Effector memory CD8-positive, alpha-beta T cell (primary cell): ENCODE measurements around the gene SULT1E1.

Source experiments
- ATAC-seq: fragments of 150-1000 bp; cut with Tn5 transposase; replicated peaks from 2 replicates; pipeline ENCODE4 v1.10.0; 2021; ENCODE audit warnings: mild to moderate bottlenecking, moderate library complexity
- DNase-seq, 3 experiments: peaks; one replicate each; pipeline ENCODE4 v3.0.0; 2021
- H3K27ac Mint-ChIP-seq, 2 donors: one replicate each; pipeline ENCODE4 v1.8.0; 2022; ENCODE audit warnings: mild to moderate bottlenecking in 2 of 2, mixed read lengths in 2 of 2, moderate library complexity in 2 of 2
- H3K27me3 Mint-ChIP-seq, 2 donors: one replicate each; pipeline ENCODE4 v1.8.0; 2022; ENCODE audit warnings: mixed read lengths in 2 of 2
- H3K36me3 Mint-ChIP-seq: one replicate; pipeline ENCODE4 v1.8.0; 2022; ENCODE audit warnings: mild to moderate bottlenecking, moderate library complexity, mixed read lengths; ENCODE audit not compliant: insufficient read depth
- H3K4me1 Mint-ChIP-seq, 2 donors: one replicate each; pipeline ENCODE4 v1.8.0; 2022; ENCODE audit warnings: low read depth in 2 of 2, mixed read lengths in 2 of 2
- H3K4me3 Mint-ChIP-seq, 2 donors: one replicate each; pipeline ENCODE4 v1.8.0; 2022; ENCODE audit warnings: mild to moderate bottlenecking in 2 of 2, mixed read lengths in 2 of 2, moderate library complexity in 2 of 2
- H3K9me3 Mint-ChIP-seq, 2 donors: one replicate each; pipeline ENCODE4 v1.8.0; 2022; ENCODE audit warnings: mixed read lengths in 2 of 2

Gene SULT1E1

GRCh38 chr4:69861756-69862155, 1.8 kb upstream of the SULT1E1 start:
- no peaks in the 10 kb centered on the region for H3K36me3 Mint-ChIP-seq
- H3K4me1 Mint-ChIP-seq = no peaks in the 10 kb centered on the region
- H3K27me3 Mint-ChIP-seq = no peaks in the 10 kb centered on the region
- DNase-seq = no peak
- H3K4me3 Mint-ChIP-seq = no peak overlapping the region
- no peak for ATAC-seq
- H3K27ac Mint-ChIP-seq = no peak overlapping the region
- H3K9me3 Mint-ChIP-seq = peaks cover 2 to 7% of the 10 kb centered on the region in 2 donors

GRCh38 chr4:69860521-69861298, 765 bp upstream of the SULT1E1 start:
- Mint-ChIP-seq H3K27ac (no peak overlapping the region), H3K4me1 (no peaks in the 10 kb centered on the region), H3K4me3 (no peak overlapping the region), H3K27me3 (no peaks in the 10 kb centered on the region), H3K9me3 (peaks cover under 1 to 2% of the 10 kb centered on the region in 2 donors), H3K36me3 (no peaks in the 10 kb centered on the region)
- ATAC-seq (no peak), DNase-seq (no peak)

- ATAC-seq (no peak), DNase-seq (no peak)
- peaks cover 0 to 2% of the 10 kb centered on the region in 2 donors for H3K9me3 Mint-ChIP-seq
- no peak overlapping the region for H3K4me3 Mint-ChIP-seq
- H3K36me3 Mint-ChIP-seq = no peaks in the 10 kb centered on the region
- no peak overlapping the region for H3K27ac Mint-ChIP-seq
- no peaks in the 10 kb centered on the region for H3K27me3 Mint-ChIP-seq
- H3K4me1 Mint-ChIP-seq = no peaks in the 10 kb centered on the region
Measured at GRCh38 chr4:69859140-69859685, 732 bp downstream of the SULT1E1 start.

- Mint-ChIP-seq H3K4me1 (no peaks in the 10 kb centered on the region), H3K27me3 (no peaks in the 10 kb centered on the region), H3K4me3 (no peak overlapping the region), H3K36me3 (no peaks in the 10 kb centered on the region), H3K27ac (no peak overlapping the region), H3K9me3 (no peaks in the 10 kb centered on the region)
- ATAC-seq (no peak), DNase-seq (no peak)
Measured at GRCh38 chr4:69858690-69859089, 1.3 kb downstream of the SULT1E1 start.

- H3K27me3 Mint-ChIP-seq = no peaks in the 10 kb centered on the region
- H3K36me3 Mint-ChIP-seq = no peaks in the 10 kb centered on the region
- H3K27ac Mint-ChIP-seq = no peak overlapping the region
- ATAC-seq (no peak), DNase-seq (no peak)
- H3K9me3 Mint-ChIP-seq = peaks cover 0 to 5% of the 10 kb centered on the region in 2 donors
- no peaks in the 10 kb centered on the region for H3K4me1 Mint-ChIP-seq
- H3K4me3 Mint-ChIP-seq = no peak overlapping the region
Measured at GRCh38 chr4:69855822-69856221, 4.1 kb downstream of the SULT1E1 start.

GRCh38 chr4:69849969-69850368, 10.0 kb downstream of the SULT1E1 start:
- H3K27ac Mint-ChIP-seq = no peak overlapping the region
- ATAC-seq (no peak), DNase-seq (no peak)
- H3K27me3 Mint-ChIP-seq = no peaks in the 10 kb centered on the region
- H3K4me3 Mint-ChIP-seq = no peak overlapping the region
- H3K4me1 Mint-ChIP-seq = no peaks in the 10 kb centered on the region
- H3K9me3 Mint-ChIP-seq = peaks cover 0 to 7% of the 10 kb centered on the region in 2 donors
- H3K36me3 Mint-ChIP-seq = no peaks in the 10 kb centered on the region

GRCh38 chr4:69849297-69849696, 10.6 kb downstream of the SULT1E1 start:
- Mint-ChIP-seq H3K4me1 (no peaks in the 10 kb centered on the region), H3K4me3 (no peak overlapping the region), H3K9me3 (peaks cover 0 to 7% of the 10 kb centered on the region in 2 donors), H3K27ac (no peak overlapping the region), H3K27me3 (no peaks in the 10 kb centered on the region), H3K36me3 (no peaks in the 10 kb centered on the region)
- DNase-seq (no peak), ATAC-seq (no peak)

GRCh38 chr4:69848028-69848427, 11.9 kb downstream of the SULT1E1 start:
- H3K4me1 Mint-ChIP-seq = no peaks in the 10 kb centered on the region
- no peaks in the 10 kb centered on the region for H3K36me3 Mint-ChIP-seq
- no peak for ATAC-seq
- no peak for DNase-seq
- no peak overlapping the region for H3K4me3 Mint-ChIP-seq
- no peak overlapping the region for H3K27ac Mint-ChIP-seq
- no peaks in the 10 kb centered on the region for H3K27me3 Mint-ChIP-seq
- peaks cover 0 to 7% of the 10 kb centered on the region in 2 donors for H3K9me3 Mint-ChIP-seq

- Mint-ChIP-seq H3K27ac (no peak overlapping the region), H3K9me3 (no peaks in the 10 kb centered on the region), H3K27me3 (no peaks in the 10 kb centered on the region), H3K4me3 (no peak overlapping the region), H3K4me1 (no peaks in the 10 kb centered on the region), H3K36me3 (no peaks in the 10 kb centered on the region)
- DNase-seq (no peak), ATAC-seq (no peak)
Measured at GRCh38 chr4:69843932-69844331, 16.0 kb downstream of the SULT1E1 start.

GRCh38 chr4:69843301-69843700, 16.6 kb downstream of the SULT1E1 start:
- Mint-ChIP-seq H3K27me3 (no peaks in the 10 kb centered on the region), H3K36me3 (no peaks in the 10 kb centered on the region), H3K4me3 (no peak overlapping the region), H3K9me3 (no peaks in the 10 kb centered on the region), H3K27ac (no peak overlapping the region), H3K4me1 (no peaks in the 10 kb centered on the region)
- DNase-seq = no peak
- ATAC-seq = no peak

GRCh38 chr4:69838977-69839376, 21.0 kb downstream of the SULT1E1 start:
- no peak for ATAC-seq
- H3K9me3 Mint-ChIP-seq = no peaks in the 10 kb centered on the region
- no peak overlapping the region for H3K4me3 Mint-ChIP-seq
- no peak overlapping the region for H3K27ac Mint-ChIP-seq
- no peaks in the 10 kb centered on the region for H3K36me3 Mint-ChIP-seq
- no peaks in the 10 kb centered on the region for H3K4me1 Mint-ChIP-seq
- no peak for DNase-seq
- H3K27me3 Mint-ChIP-seq = no peaks in the 10 kb centered on the region

GRCh38 chr4:69836287-69836686, 23.7 kb downstream of the SULT1E1 start:
- Mint-ChIP-seq H3K36me3 (no peaks in the 10 kb centered on the region), H3K27ac (no peak overlapping the region), H3K27me3 (no peaks in the 10 kb centered on the region), H3K9me3 (no peaks in the 10 kb centered on the region), H3K4me1 (no peaks in the 10 kb centered on the region), H3K4me3 (no peak overlapping the region)
- DNase-seq = no peak
- no peak for ATAC-seq

GRCh38 chr4:69835766-69836165, 24.2 kb downstream of the SULT1E1 start:
- DNase-seq = no peak
- H3K4me3 Mint-ChIP-seq = no peak overlapping the region
- no peaks in the 10 kb centered on the region for H3K36me3 Mint-ChIP-seq
- no peaks in the 10 kb centered on the region for H3K9me3 Mint-ChIP-seq
- no peaks in the 10 kb centered on the region for H3K27me3 Mint-ChIP-seq
- H3K27ac Mint-ChIP-seq = no peak overlapping the region
- H3K4me1 Mint-ChIP-seq = no peaks in the 10 kb centered on the region
- ATAC-seq = no peak

GRCh38 chr4:69833251-69833650, 26.7 kb downstream of the SULT1E1 start:
- Mint-ChIP-seq H3K4me1 (no peaks in the 10 kb centered on the region), H3K9me3 (peaks cover 4 to 15% of the 10 kb centered on the region in 2 donors), H3K4me3 (no peak overlapping the region), H3K36me3 (no peaks in the 10 kb centered on the region), H3K27me3 (no peaks in the 10 kb centered on the region), H3K27ac (no peak overlapping the region)
- DNase-seq (no peak), ATAC-seq (no peak)
